Gastrocnemius medialis (tissue), 4 donors: ENCODE results near the gene LAMC1. TPM values are rescaled to one million over a fixed set of nuclear protein-coding genes. Genes with fewer than 3 reads are reported as not detected.
A peak's percentile ranks its signal among the peaks of the same experiment; 100 is the strongest.

Experiments used
- ATAC-seq, 2 donors: fragments of 150-250 bp; one replicate each; pipeline ENCODE4 v1.9.1; 2016
- DNase-seq, 2 donors: peaks; one replicate each; pipeline ENCODE4 v3.0.0-alpha.2; 2019
- H3K27ac ChIP-seq, 4 donors: fragments of 200-600 bp; sonication (generic); 1 replicate in 1 of 4; 2 replicates in 3 of 4; pipeline ENCODE4 v1.5.1; 2016 to 2018; ENCODE audit warnings: mild to moderate bottlenecking in 2 of 4, moderate library complexity in 1 of 4
- H3K27me3 ChIP-seq, 3 donors: fragments of 200-600 bp; sonication (generic) in 2 of 3; 1 replicate in 1 of 3; 2 replicates in 2 of 3; pipeline versions ENCODE4 v1.5.1 to v1.6.0; 2016 to 2019; ENCODE audit warnings: mild to moderate bottlenecking in 1 of 3, moderate library complexity in 1 of 3
- H3K36me3 ChIP-seq, 2 donors: fragments of 200-600 bp; sonication (generic) in 1 of 2; one replicate each; pipeline ENCODE4 v1.5.1; 2017 to 2018
- H3K4me1 ChIP-seq, 2 donors: fragments of 200-600 bp; sonication (generic) in 1 of 2; one replicate each; pipeline ENCODE4 v1.5.1; 2016 to 2017; ENCODE audit warnings: mild to moderate bottlenecking in 2 of 2
- H3K4me3 ChIP-seq, 4 donors: fragments of 200-600 bp; sonication (generic) in 3 of 4; 1 replicate in 1 of 4; 2 replicates in 3 of 4; pipeline ENCODE4 v1.5.1; 2016 to 2019; ENCODE audit warnings: mild to moderate bottlenecking in 2 of 4
- H3K9me3 ChIP-seq, 3 donors: fragments of 200-600 bp; sonication (generic) in 2 of 3; 1 replicate in 1 of 3; 2 replicates in 2 of 3; pipeline ENCODE4 v1.5.1; 2016 to 2019
- POLR2A ChIP-seq, 2 donors: fragments of 450-650 bp; IDR thresholded peaks; one replicate each; pipeline ENCODE4 v1.6.1; 2017; ENCODE audit warnings: antibody characterized with exemption in 2 of 2, mild to moderate bottlenecking in 2 of 2, moderate library complexity in 2 of 2
- in situ Hi-C, 4 donors: fragments of 200-750 bp; cut with MboI; loops; one replicate each; pipeline versions ENCODE4 v1.15.0 to v1.8.0; 2017; ENCODE audit warnings: low sequenced_read_pairs in 4 of 4
- intact Hi-C: fragments of 100-400 bp; cut with DNase I; formaldehyde crosslinking; loops from one replicate; pipeline ENCODE4 v1.15.1; 2023; ENCODE audit warnings: low total_unique reads
- total RNA-seq, 4 donors: library from RNA; depleted of rRNA; stranded (reverse); fragments of >200 nt; gene quantifications; one replicate each; pipeline versions ENCODE4 v1.1.0 to v1.2.3, GENCODE V29; 2016
- TF ChIP-seq, protein P1 (sequence below), 5 experiments: fragments of 450-650 bp in 3 of 5; fragments of 200-600 bp in 2 of 5; sonication (generic) in 2 of 5; IDR thresholded peaks in 4 of 5; conservative IDR thresholded peaks in 1 of 5; 1 replicate in 4 of 5; 2 replicates in 1 of 5; pipeline ENCODE4 v1.5.1; 2016 to 2019; ENCODE audit warnings: antibody characterized with exemption in 5 of 5, mild to moderate bottlenecking in 3 of 5, moderate library complexity in 3 of 5

Gene LAMC1
- total RNA-seq, 4 donors from 2014 or later, result 96.1 to 161 (median 135) TPM

DNA sequence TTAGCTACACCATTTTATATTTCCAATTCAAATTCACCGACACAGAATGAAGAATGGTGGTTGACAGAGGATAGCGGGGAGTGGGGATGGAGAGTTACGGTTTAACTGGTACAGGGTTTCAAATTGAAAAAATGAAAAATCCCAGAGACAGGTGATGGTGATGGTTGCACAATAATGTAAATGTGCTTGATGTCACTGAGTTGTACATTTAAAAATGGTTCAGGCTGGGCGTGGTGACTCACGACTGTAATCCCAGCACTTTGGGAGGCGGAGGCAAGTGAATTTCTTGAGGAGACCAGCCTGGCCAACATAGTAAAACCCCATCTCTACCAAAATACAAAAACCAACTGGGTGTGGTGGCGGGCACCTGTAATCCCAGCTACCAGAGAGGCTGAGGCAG, 39.1 kb upstream of the LAMC1 start:
- in situ Hi-C loops (no loop called here), intact Hi-C loops (no loop called here)
- Histone ChIP-seq H3K4me1 (peaks cover 0 to 6% of the 10 kb centered on the region in 2 donors), H3K27me3 (no peaks in the 10 kb centered on the region), H3K27ac (no peak overlapping the region), H3K4me3 (no peak overlapping the region), H3K9me3 (no peaks in the 10 kb centered on the region), H3K36me3 (no peaks in the 10 kb centered on the region)
- TF ChIP-seq, protein P1, sequence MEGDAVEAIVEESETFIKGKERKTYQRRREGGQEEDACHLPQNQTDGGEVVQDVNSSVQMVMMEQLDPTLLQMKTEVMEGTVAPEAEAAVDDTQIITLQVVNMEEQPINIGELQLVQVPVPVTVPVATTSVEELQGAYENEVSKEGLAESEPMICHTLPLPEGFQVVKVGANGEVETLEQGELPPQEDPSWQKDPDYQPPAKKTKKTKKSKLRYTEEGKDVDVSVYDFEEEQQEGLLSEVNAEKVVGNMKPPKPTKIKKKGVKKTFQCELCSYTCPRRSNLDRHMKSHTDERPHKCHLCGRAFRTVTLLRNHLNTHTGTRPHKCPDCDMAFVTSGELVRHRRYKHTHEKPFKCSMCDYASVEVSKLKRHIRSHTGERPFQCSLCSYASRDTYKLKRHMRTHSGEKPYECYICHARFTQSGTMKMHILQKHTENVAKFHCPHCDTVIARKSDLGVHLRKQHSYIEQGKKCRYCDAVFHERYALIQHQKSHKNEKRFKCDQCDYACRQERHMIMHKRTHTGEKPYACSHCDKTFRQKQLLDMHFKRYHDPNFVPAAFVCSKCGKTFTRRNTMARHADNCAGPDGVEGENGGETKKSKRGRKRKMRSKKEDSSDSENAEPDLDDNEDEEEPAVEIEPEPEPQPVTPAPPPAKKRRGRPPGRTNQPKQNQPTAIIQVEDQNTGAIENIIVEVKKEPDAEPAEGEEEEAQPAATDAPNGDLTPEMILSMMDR (IDR thresholded peaks at IDR 0.05 in 4 of 5, conservative IDR thresholded peaks at IDR 0.05 in 1 of 5), result no peak
- TF ChIP-seq POLR2A (IDR thresholded peaks at IDR 0.05), result no peak
- ATAC-seq (no peak), DNase-seq (no peak)

DNA sequence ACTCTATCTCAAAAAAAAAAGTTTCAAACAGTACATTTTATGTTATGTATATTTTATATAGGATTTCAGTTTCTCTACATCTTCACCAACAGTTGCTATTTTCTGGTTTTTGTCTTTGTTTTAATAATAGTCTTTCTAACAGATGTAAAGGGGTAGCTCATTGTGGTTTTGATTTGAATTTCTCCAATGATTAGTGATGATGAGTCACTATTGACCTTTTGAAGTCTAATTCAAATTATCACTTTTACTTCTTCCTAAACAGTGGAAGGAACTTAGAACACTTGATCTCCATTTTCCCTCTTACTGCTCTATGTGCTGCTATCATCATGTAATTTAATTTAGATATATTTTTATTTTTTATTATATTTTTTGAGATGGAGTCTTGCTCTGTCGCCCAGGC, 38.6 kb upstream of the LAMC1 start:
- intact Hi-C loops (no loop called here), in situ Hi-C loops (no loop called here)
- peaks cover 0 to 6% of the 10 kb centered on the region in 2 donors for H3K4me1 ChIP-seq

DNA sequence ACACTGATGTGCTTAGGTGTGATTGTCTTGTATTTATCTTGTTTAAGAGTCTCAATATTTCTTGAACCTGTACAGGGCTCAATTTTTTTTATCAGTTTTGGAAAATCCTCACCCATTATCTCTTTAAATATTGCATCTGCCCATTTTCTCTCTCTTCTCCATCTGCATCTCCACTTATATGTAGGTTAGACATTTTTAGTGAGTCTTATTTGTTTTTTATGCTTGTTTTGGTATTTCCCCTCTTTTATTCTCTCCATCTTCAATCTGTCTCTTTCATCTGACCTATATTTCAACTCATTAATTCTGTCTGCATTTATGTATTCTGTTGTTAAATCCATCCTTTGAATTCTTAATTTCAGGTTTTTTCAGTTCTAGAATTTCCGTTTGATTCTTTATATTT, 37.3 kb upstream of the LAMC1 start:
- Histone ChIP-seq H3K27ac (no peak overlapping the region), H3K9me3 (no peaks in the 10 kb centered on the region), H3K36me3 (no peaks in the 10 kb centered on the region), H3K4me1 (peaks cover 0 to 6% of the 10 kb centered on the region in 2 donors), H3K27me3 (no peaks in the 10 kb centered on the region), H3K4me3 (no peak overlapping the region)
- TF ChIP-seq, protein P1 (IDR thresholded peaks at IDR 0.05 in 4 of 5, conservative IDR thresholded peaks at IDR 0.05 in 1 of 5), result no peak
- no peak for TF ChIP-seq POLR2A (IDR thresholded peaks at IDR 0.05)
- in situ Hi-C loops (no loop called here), intact Hi-C loops (no loop called here)
- no peak for DNase-seq
- no peak for ATAC-seq

More for the DNA sequence above, 38.6 kb upstream of the LAMC1 start:
- Histone ChIP-seq H3K9me3 (no peaks in the 10 kb centered on the region), H3K27ac (no peak overlapping the region), H3K36me3 (no peaks in the 10 kb centered on the region), H3K4me3 (no peak overlapping the region), H3K27me3 (no peaks in the 10 kb centered on the region)
- DNase-seq, result no peak
- no peak for TF ChIP-seq POLR2A (IDR thresholded peaks at IDR 0.05)
- TF ChIP-seq, protein P1 (IDR thresholded peaks at IDR 0.05 in 4 of 5, conservative IDR thresholded peaks at IDR 0.05 in 1 of 5), result no peak
- no peak for ATAC-seq

DNA sequence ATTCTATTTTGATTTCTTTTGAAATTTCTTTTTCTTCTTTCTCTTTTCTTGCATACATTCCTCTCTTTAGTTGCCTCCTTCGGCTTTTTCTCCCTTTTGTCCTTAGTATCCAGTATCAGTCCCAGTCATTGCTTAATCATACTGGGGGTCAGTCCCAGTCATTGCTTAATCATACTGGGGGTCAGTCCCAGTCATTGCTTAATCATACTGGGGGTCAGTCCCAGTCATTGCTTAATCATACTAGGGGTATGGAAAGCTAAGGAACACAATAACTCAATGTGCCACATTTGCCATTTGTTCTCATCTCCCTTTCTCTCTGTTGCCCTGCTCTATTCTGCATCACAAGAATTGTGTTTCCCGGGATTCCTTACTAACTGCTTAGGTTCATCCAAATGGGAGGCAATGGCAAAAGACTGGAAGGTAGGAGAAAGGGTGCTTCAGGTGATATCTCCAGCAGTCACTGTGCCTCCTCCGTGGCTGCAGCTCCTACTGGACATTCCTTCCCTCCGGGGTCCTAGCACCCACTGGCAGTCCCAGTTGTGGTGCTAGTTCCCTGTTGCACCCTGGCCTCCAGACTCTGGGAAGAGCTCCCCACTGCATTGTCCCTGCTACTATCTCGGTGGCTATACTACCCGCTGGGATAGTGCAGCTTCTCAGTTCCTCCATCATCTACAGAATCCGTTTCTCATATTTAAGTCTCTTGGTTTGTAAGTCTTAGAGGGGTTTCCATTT, 32.6 kb upstream of the LAMC1 start:
- ATAC-seq (peak in 1 of 2 donors; percentile 62), DNase-seq (peak in 1 of 2 donors; percentile 14)
- Histone ChIP-seq H3K36me3 (no peaks in the 10 kb centered on the region), H3K9me3 (no peaks in the 10 kb centered on the region), H3K4me1 (peaks cover 0 to 6% of the 10 kb centered on the region in 2 donors), H3K27me3 (no peaks in the 10 kb centered on the region), H3K27ac (no peak overlapping the region), H3K4me3 (no peak overlapping the region)
- TF ChIP-seq, protein P1 (IDR thresholded peaks at IDR 0.05 in 4 of 5, conservative IDR thresholded peaks at IDR 0.05 in 1 of 5), result no peak
- no peak for TF ChIP-seq POLR2A (IDR thresholded peaks at IDR 0.05)
- in situ Hi-C loops (no loop called here), intact Hi-C loops (no loop called here)
